HepG2 (cell line): ENCODE data around the gene RPL23. TPM values are rescaled to one million over a fixed set of nuclear protein-coding genes. Genes with fewer than 3 reads are reported as not detected.

Source experiments
- AHR ChIP-seq: IDR thresholded peaks from 2 replicates; pipeline ENCODE4 v1.6.1; 2018; ENCODE audit warnings: missing genetic modification reagents, missing compliant biosample characterization
- HDAC1 ChIP-seq: sonication (generic); formaldehyde crosslinking; IDR thresholded peaks from 2 replicates; pipeline ENCODE4 v1.5.1; 2020; ENCODE audit warnings: mild to moderate bottlenecking, missing genetic modification reagents
- HDAC2 ChIP-seq: sonication (generic); formaldehyde crosslinking; IDR thresholded peaks from 2 replicates; pipeline ENCODE4 v1.4.0; 2020; ENCODE audit warnings: missing genetic modification reagents
- MEF2D ChIP-seq: sonication (generic); formaldehyde crosslinking; IDR thresholded peaks from 2 replicates; pipeline ENCODE4 v1.5.1; 2020; ENCODE audit warnings: mild to moderate bottlenecking, missing genetic modification reagents
- NRL ChIP-seq: sonication (generic); formaldehyde crosslinking; IDR thresholded peaks from 2 replicates; pipeline ENCODE4 v1.5.0; 2020; ENCODE audit warnings: missing genetic modification reagents, mild to moderate bottlenecking, moderate library complexity, borderline replicate concordance
- PAX8 ChIP-seq: sonication (generic); formaldehyde crosslinking; IDR thresholded peaks from 2 replicates; pipeline ENCODE4 v1.8.0; 2022; ENCODE audit warnings: mild to moderate bottlenecking, missing genetic modification reagents, borderline replicate concordance
- SP5 ChIP-seq: IDR thresholded peaks from 2 replicates; pipeline ENCODE4 v1.6.1; 2016; ENCODE audit warnings: low read depth, borderline replicate concordance
- ZBTB7B ChIP-seq: sonication (generic); formaldehyde crosslinking; IDR thresholded peaks from 2 replicates; pipeline ENCODE4 v1.4.0; 2020; ENCODE audit warnings: missing genetic modification reagents
- ZNF251 ChIP-seq: sonication (generic); formaldehyde crosslinking; IDR thresholded peaks from 2 replicates; pipeline ENCODE4 v1.9.0; 2021; ENCODE audit warnings: mild to moderate bottlenecking, missing genetic modification reagents
- ZNF3 ChIP-seq: IDR thresholded peaks from 2 replicates; pipeline ENCODE4 v1.7.0; 2017; ENCODE audit warnings: inconsistent platforms
- ZNF619 ChIP-seq: sonication (generic); formaldehyde crosslinking; IDR thresholded peaks from 2 replicates; pipeline ENCODE4 v1.4.0; 2020; ENCODE audit warnings: mild to moderate bottlenecking, missing genetic modification reagents
- ZNF773 ChIP-seq: sonication (generic); formaldehyde crosslinking; IDR thresholded peaks from 2 replicates; pipeline ENCODE4 v1.4.0; 2020; ENCODE audit warnings: missing genetic modification reagents, borderline replicate concordance
- polyA plus RNA-seq, 8 experiments: library from polyadenylated mRNA; depleted of rRNA in 3 of 8; stranded (reverse) in 7 of 8; unstranded in 1 of 8; fragments of >200 nt; fragmentation: Illumina TruSeq in 4 of 8; extraction: Trizol in 4 of 8; gene quantifications; 2 replicates each; pipeline versions ENCODE4 v1.2.1 to v1.2.3, GENCODE V29; 2011 to 2016; ENCODE audit warnings: low read depth in 4 of 8, missing spikeins in 1 of 8, mixed read lengths in 1 of 8; ENCODE audit not compliant: insufficient read depth in 1 of 8
- total RNA-seq, 5 experiments: library from RNA; depleted of rRNA; stranded (reverse); fragments of >200 nt; fragmentation: Illumina TruSeq; extraction: Trizol; gene quantifications; 2 replicates each; pipeline ENCODE4 v1.2.3, GENCODE V29; 2016; ENCODE audit warnings: low read depth in 1 of 5
- TF ChIP-seq, protein P1 (sequence below): sonication (generic); formaldehyde crosslinking; IDR thresholded peaks from 2 replicates; pipeline ENCODE4 v1.5.1; 2020; ENCODE audit warnings: mild to moderate bottlenecking, missing genetic modification reagents, borderline replicate concordance
- TF ChIP-seq, protein P2 (sequence below): IDR thresholded peaks from 2 replicates; pipeline ENCODE4 v1.6.1; 2018; ENCODE audit warnings: missing genetic modification reagents, mild to moderate bottlenecking, missing compliant biosample characterization
- TF ChIP-seq, protein P3 (sequence below): sonication (generic); formaldehyde crosslinking; IDR thresholded peaks from 2 replicates; pipeline ENCODE4 v1.4.0; 2020; ENCODE audit warnings: missing genetic modification reagents
- TF ChIP-seq, protein P4 (sequence below): sonication (generic); formaldehyde crosslinking; IDR thresholded peaks from 2 replicates; pipeline ENCODE4 v1.4.0; 2020; ENCODE audit warnings: mild to moderate bottlenecking, missing genetic modification reagents
- TF ChIP-seq, protein P5 (sequence below): sonication (generic); formaldehyde crosslinking; conservative IDR thresholded peaks from 2 replicates; pipeline ENCODE4 v1.4.0; 2020; ENCODE audit warnings: mild to moderate bottlenecking, missing genetic modification reagents, moderate library complexity
- TF ChIP-seq, protein P6 (sequence below): sonication (generic); formaldehyde crosslinking; IDR thresholded peaks from 2 replicates; pipeline ENCODE4 v1.5.1; 2020; ENCODE audit warnings: mild to moderate bottlenecking, missing genetic modification reagents, moderate library complexity

Gene RPL23
- total and polyA plus RNA-seq, 2 of the 13 experiments (the other 11 are each of a cell fraction or from before 2014, with no cell fraction given): 2,790 to 4,860 TPM

DNA sequence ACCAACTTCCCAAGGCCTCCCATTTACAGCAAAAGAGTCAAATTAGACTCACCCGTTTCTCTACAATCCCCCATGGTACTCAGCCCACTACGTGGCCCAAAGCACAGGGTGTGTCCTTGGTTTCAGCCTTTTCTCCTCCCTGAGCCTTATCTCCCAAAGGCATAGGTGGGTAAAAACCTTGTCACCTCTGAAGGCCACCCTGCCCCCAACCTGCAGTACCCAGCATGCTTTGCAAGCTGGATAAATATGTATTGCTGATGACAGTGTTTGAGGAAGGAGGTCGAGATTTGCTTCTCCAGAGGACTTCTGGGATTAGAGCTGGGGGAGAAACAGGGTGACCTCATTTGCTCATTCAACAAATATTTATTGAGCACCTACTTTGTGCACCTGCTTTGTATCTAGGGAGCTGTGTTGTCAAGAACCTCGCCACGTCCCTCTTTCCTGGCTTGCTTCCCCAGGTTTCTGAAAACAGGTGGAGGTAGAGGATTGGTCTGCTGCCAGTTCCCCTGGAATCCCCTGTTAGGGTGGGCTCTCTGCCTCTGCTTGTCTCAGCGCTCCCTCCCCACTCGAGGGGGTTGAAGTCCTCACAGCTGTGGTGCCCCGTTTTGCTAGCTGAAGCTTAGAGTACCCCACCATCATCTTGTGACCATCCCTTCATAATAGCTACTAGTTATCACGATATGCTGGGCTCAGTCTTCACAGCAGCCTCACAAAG is 19.3 kb upstream of the RPL23 start (continued):
- TF ChIP-seq MEF2D (peak; percentile 62; the same call in 1 of the 2 replicates), SP5 (peak; percentile 69; the same call in 1 of the 2 replicates), ZBTB7B (CRISPR knock-in tag) (peak; percentile 89), HDAC1 (CRISPR knock-in tag) (peak; percentile 78), PAX8 (no peak), ZNF3 (CRISPR knock-in tag) (peak; percentile 84), NRL (no peak), HDAC2 (peak; percentile 86), ZNF773 (CRISPR knock-in tag) (no peak), ZNF251 (CRISPR knock-in tag) (no peak), AHR (CRISPR knock-in tag) (no peak), ZNF619 (CRISPR knock-in tag) (no peak)
- TF ChIP-seq, protein P1, sequence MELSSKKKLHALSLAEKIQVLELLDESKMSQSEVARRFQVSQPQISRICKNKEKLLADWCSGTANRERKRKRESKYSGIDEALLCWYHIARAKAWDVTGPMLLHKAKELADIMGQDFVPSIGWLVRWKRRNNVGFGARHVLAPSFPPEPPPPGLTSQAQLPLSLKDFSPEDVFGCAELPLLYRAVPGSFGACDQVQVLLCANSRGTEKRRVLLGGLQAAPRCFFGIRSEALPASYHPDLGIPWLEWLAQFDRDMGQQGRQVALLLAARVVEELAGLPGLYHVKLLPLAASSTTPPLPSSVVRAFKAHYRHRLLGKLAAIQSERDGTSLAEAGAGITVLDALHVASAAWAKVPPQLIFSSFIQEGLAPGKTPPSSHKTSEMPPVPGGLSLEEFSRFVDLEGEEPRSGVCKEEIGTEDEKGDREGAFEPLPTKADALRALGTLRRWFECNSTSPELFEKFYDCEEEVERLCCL: no peak
- TF ChIP-seq, protein P2, sequence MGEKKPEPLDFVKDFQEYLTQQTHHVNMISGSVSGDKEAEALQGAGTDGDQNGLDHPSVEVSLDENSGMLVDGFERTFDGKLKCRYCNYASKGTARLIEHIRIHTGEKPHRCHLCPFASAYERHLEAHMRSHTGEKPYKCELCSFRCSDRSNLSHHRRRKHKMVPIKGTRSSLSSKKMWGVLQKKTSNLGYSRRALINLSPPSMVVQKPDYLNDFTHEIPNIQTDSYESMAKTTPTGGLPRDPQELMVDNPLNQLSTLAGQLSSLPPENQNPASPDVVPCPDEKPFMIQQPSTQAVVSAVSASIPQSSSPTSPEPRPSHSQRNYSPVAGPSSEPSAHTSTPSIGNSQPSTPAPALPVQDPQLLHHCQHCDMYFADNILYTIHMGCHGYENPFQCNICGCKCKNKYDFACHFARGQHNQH: peak; percentile 59; the same call in 1 of the 2 replicates
- TF ChIP-seq, protein P3, sequence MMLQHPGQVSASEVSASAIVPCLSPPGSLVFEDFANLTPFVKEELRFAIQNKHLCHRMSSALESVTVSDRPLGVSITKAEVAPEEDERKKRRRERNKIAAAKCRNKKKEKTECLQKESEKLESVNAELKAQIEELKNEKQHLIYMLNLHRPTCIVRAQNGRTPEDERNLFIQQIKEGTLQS (CRISPR knock-in tag): peak; percentile 76
- TF ChIP-seq, protein P4, sequence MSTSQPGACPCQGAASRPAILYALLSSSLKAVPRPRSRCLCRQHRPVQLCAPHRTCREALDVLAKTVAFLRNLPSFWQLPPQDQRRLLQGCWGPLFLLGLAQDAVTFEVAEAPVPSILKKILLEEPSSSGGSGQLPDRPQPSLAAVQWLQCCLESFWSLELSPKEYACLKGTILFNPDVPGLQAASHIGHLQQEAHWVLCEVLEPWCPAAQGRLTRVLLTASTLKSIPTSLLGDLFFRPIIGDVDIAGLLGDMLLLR (CRISPR knock-in tag): no peak
- TF ChIP-seq, protein P5, sequence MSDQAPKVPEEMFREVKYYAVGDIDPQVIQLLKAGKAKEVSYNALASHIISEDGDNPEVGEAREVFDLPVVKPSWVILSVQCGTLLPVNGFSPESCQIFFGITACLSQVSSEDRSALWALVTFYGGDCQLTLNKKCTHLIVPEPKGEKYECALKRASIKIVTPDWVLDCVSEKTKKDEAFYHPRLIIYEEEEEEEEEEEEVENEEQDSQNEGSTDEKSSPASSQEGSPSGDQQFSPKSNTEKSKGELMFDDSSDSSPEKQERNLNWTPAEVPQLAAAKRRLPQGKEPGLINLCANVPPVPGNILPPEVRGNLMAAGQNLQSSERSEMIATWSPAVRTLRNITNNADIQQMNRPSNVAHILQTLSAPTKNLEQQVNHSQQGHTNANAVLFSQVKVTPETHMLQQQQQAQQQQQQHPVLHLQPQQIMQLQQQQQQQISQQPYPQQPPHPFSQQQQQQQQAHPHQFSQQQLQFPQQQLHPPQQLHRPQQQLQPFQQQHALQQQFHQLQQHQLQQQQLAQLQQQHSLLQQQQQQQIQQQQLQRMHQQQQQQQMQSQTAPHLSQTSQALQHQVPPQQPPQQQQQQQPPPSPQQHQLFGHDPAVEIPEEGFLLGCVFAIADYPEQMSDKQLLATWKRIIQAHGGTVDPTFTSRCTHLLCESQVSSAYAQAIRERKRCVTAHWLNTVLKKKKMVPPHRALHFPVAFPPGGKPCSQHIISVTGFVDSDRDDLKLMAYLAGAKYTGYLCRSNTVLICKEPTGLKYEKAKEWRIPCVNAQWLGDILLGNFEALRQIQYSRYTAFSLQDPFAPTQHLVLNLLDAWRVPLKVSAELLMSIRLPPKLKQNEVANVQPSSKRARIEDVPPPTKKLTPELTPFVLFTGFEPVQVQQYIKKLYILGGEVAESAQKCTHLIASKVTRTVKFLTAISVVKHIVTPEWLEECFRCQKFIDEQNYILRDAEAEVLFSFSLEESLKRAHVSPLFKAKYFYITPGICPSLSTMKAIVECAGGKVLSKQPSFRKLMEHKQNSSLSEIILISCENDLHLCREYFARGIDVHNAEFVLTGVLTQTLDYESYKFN (CRISPR knock-in tag): peak; percentile 84
- TF ChIP-seq, protein P6, sequence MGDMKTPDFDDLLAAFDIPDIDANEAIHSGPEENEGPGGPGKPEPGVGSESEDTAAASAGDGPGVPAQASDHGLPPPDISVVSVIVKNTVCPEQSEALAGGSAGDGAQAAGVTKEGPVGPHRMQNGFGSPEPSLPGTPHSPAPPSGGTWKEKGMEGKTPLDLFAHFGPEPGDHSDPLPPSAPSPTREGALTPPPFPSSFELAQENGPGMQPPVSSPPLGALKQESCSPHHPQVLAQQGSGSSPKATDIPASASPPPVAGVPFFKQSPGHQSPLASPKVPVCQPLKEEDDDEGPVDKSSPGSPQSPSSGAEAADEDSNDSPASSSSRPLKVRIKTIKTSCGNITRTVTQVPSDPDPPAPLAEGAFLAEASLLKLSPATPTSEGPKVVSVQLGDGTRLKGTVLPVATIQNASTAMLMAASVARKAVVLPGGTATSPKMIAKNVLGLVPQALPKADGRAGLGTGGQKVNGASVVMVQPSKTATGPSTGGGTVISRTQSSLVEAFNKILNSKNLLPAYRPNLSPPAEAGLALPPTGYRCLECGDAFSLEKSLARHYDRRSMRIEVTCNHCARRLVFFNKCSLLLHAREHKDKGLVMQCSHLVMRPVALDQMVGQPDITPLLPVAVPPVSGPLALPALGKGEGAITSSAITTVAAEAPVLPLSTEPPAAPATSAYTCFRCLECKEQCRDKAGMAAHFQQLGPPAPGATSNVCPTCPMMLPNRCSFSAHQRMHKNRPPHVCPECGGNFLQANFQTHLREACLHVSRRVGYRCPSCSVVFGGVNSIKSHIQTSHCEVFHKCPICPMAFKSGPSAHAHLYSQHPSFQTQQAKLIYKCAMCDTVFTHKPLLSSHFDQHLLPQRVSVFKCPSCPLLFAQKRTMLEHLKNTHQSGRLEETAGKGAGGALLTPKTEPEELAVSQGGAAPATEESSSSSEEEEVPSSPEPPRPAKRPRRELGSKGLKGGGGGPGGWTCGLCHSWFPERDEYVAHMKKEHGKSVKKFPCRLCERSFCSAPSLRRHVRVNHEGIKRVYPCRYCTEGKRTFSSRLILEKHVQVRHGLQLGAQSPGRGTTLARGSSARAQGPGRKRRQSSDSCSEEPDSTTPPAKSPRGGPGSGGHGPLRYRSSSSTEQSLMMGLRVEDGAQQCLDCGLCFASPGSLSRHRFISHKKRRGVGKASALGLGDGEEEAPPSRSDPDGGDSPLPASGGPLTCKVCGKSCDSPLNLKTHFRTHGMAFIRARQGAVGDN (CRISPR knock-in tag): 0 out of 2 replicates have a peak, but pooled peaks have one; percentile 4
